WTC11 (cell line): ENCODE results near the gene PTPN3. TPM values are rescaled to one million over a fixed set of nuclear protein-coding genes. Genes with fewer than 3 reads are reported as not detected.

Source experiments
- ATAC-seq: fragments of 200-7000 bp; cut with Tn5 transposase; 2 replicates; pipeline ENCODE4 v1.10.0; 2021; ENCODE audit warnings: mild to moderate bottlenecking, moderate library complexity
- CTCF ChIA-PET: fragments of 300-600 bp; sonication (Branson Sonifier 250); formaldehyde crosslinking; loops from one replicate; lab custom pipeline; 2021; ENCODE audit warnings: antibody characterized with exemption; lab: Charles Lee
- POLR2A ChIA-PET: fragments of 350-600 bp; sonication (Branson Sonifier 250); formaldehyde crosslinking; loops from one replicate; lab custom pipeline; 2021; ENCODE audit warnings: antibody characterized with exemption; lab: Charles Lee
- DNase-seq: peaks from one replicate; pipeline ENCODE4 v3.0.0; 2021; ENCODE audit warnings: low spot score
- H3K27ac Mint-ChIP-seq: 2 replicates; pipeline ENCODE4 v1.8.0; 2021; ENCODE audit warnings: mixed read lengths
- H3K27me3 Mint-ChIP-seq: 2 replicates; pipeline ENCODE4 v1.8.0; 2021; ENCODE audit warnings: low read depth, mild to moderate bottlenecking, moderate library complexity, mixed read lengths
- H3K36me3 Mint-ChIP-seq: 2 replicates; pipeline ENCODE4 v1.8.0; 2021; ENCODE audit warnings: mixed read lengths
- H3K4me1 Mint-ChIP-seq: 2 replicates; pipeline ENCODE4 v1.8.0; 2022; ENCODE audit warnings: mixed read lengths
- H3K4me3 Mint-ChIP-seq: 2 replicates; pipeline ENCODE4 v1.8.0; 2021; ENCODE audit warnings: mild to moderate bottlenecking, moderate library complexity, mixed read lengths
- H3K9me3 Mint-ChIP-seq: 2 replicates; pipeline ENCODE4 v1.8.0; 2021; ENCODE audit warnings: mixed read lengths
- ATF1 ChIP-seq: sonication (generic); formaldehyde crosslinking; IDR thresholded peaks from 2 replicates; pipeline ENCODE4 v1.8.1; 2023; ENCODE audit warnings: mild to moderate bottlenecking, moderate library complexity, missing genetic modification reagents
- ATF2 ChIP-seq: sonication (generic); formaldehyde crosslinking; IDR thresholded peaks from 2 replicates; pipeline ENCODE4 v1.8.1; 2022; ENCODE audit warnings: low read depth, missing genetic modification reagents, borderline replicate concordance
- CREM ChIP-seq: sonication (generic); formaldehyde crosslinking; IDR thresholded peaks from 2 replicates; pipeline ENCODE4 v1.8.1; 2022; ENCODE audit warnings: mild to moderate bottlenecking, missing genetic modification reagents, moderate library complexity
- ELF4 ChIP-seq: sonication (generic); formaldehyde crosslinking; IDR thresholded peaks from 2 replicates; pipeline ENCODE4 v1.8.1; 2022; ENCODE audit warnings: low read depth, mild to moderate bottlenecking, moderate library complexity, missing genetic modification reagents
- FOXP1 ChIP-seq: sonication (generic); formaldehyde crosslinking; IDR thresholded peaks from 2 replicates; pipeline ENCODE4 v1.8.0; 2022; ENCODE audit warnings: missing genetic modification reagents, mild to moderate bottlenecking, moderate library complexity, borderline replicate concordance
- GRHL2 ChIP-seq: fragments of 250-450 bp; sonication (Bioruptor Pico); IDR thresholded peaks from 2 replicates; pipeline ENCODE4 v1.8.0; 2022; ENCODE audit warnings: mild to moderate bottlenecking, moderate library complexity; ENCODE audit not compliant: insufficient replicate concordance, severe bottlenecking
- HMGA2 ChIP-seq: fragments of 250-450 bp; sonication (Bioruptor Pico); IDR thresholded peaks from 2 replicates; pipeline ENCODE4 v1.4.0; 2021; ENCODE audit warnings: mild to moderate bottlenecking, moderate library complexity
- JAZF1 ChIP-seq: fragments of 250-450 bp; sonication (Bioruptor Pico); IDR thresholded peaks from 2 replicates; pipeline ENCODE4 v1.9.0; 2021; ENCODE audit warnings: moderate library complexity, mild to moderate bottlenecking, inconsistent platforms
- MYBL2 ChIP-seq: sonication (generic); formaldehyde crosslinking; IDR thresholded peaks from 2 replicates; pipeline ENCODE4 v1.8.1; 2023; ENCODE audit warnings: mild to moderate bottlenecking, moderate library complexity, missing genetic modification reagents
- NR3C1 ChIP-seq: sonication (generic); formaldehyde crosslinking; conservative IDR thresholded peaks from 2 replicates; pipeline ENCODE4 v1.8.1; 2023; ENCODE audit warnings: low read depth, mild to moderate bottlenecking, missing genetic modification reagents
- OVOL2 ChIP-seq: fragments of 250-450 bp; sonication (Bioruptor Pico); IDR thresholded peaks from 2 replicates; pipeline ENCODE4 v1.9.0; 2021; ENCODE audit warnings: mild to moderate bottlenecking, borderline replicate concordance
- RORB ChIP-seq: fragments of 250-450 bp; sonication (Bioruptor Pico); IDR thresholded peaks from 2 replicates; pipeline ENCODE4 v1.9.0; 2021; ENCODE audit warnings: mild to moderate bottlenecking
- SP1 ChIP-seq: sonication (generic); formaldehyde crosslinking; conservative IDR thresholded peaks from 2 replicates; pipeline ENCODE4 v1.8.1; 2022; ENCODE audit warnings: missing genetic modification reagents
- TCF7 ChIP-seq: sonication (generic); formaldehyde crosslinking; IDR thresholded peaks from 2 replicates; pipeline ENCODE4 v1.8.0; 2022; ENCODE audit warnings: mild to moderate bottlenecking, low read depth, missing genetic modification reagents, moderate library complexity
- TEAD4 ChIP-seq: sonication (generic); formaldehyde crosslinking; IDR thresholded peaks from 2 replicates; pipeline ENCODE4 v1.8.0; 2022; ENCODE audit warnings: mild to moderate bottlenecking, missing genetic modification reagents
- TP53 ChIP-seq: sonication (generic); formaldehyde crosslinking; IDR thresholded peaks from 2 replicates; pipeline ENCODE4 v1.8.1; 2023; ENCODE audit warnings: mild to moderate bottlenecking, missing genetic modification reagents
- USF1 ChIP-seq: sonication (generic); formaldehyde crosslinking; IDR thresholded peaks from 2 replicates; pipeline ENCODE4 v1.8.0; 2022; ENCODE audit warnings: mild to moderate bottlenecking, missing genetic modification reagents
- ZBTB21 ChIP-seq: sonication (generic); formaldehyde crosslinking; IDR thresholded peaks from 2 replicates; pipeline ENCODE4 v1.8.1; 2023; ENCODE audit warnings: mild to moderate bottlenecking, missing genetic modification reagents, borderline replicate concordance
- ZNF138 ChIP-seq: sonication (generic); formaldehyde crosslinking; conservative IDR thresholded peaks from 2 replicates; pipeline ENCODE4 v1.8.1; 2022; ENCODE audit warnings: mild to moderate bottlenecking, moderate library complexity, missing genetic modification reagents
- ZNF423 ChIP-seq: fragments of 250-450 bp; sonication (Bioruptor Pico); IDR thresholded peaks from 2 replicates; pipeline ENCODE4 v2.1.2; 2022; ENCODE audit warnings: mild to moderate bottlenecking, moderate library complexity
- total RNA-seq: library from RNA; stranded (reverse); gene quantifications from 3 replicates; pipeline ENCODE4 v1.2.3, GENCODE V29; 2021
- TF ChIP-seq, protein P1 (sequence below): sonication (generic); formaldehyde crosslinking; IDR thresholded peaks from 2 replicates; pipeline ENCODE4 v1.8.1; 2023; ENCODE audit warnings: mild to moderate bottlenecking, missing genetic modification reagents, borderline replicate concordance
- TF ChIP-seq, protein P2 (sequence below): fragments of 200-600 bp; IDR thresholded peaks from 2 replicates; pipeline ENCODE4 v1.8.0; 2022; ENCODE audit warnings: antibody characterized with exemption
- TF ChIP-seq, protein P3 (sequence below): sonication (generic); formaldehyde crosslinking; IDR thresholded peaks from 2 replicates; pipeline ENCODE4 v1.8.1; 2023; ENCODE audit warnings: mild to moderate bottlenecking, missing genetic modification reagents, moderate library complexity
- TF ChIP-seq, protein P4 (sequence below): sonication (generic); formaldehyde crosslinking; IDR thresholded peaks from 2 replicates; pipeline ENCODE4 v1.8.1; 2022; ENCODE audit warnings: low read depth, mild to moderate bottlenecking, moderate library complexity, missing genetic modification reagents, borderline replicate concordance

PTPN3 gene
- total RNA-seq, 1 experiment from 2014 or later = 1.7 TPM

DNA sequence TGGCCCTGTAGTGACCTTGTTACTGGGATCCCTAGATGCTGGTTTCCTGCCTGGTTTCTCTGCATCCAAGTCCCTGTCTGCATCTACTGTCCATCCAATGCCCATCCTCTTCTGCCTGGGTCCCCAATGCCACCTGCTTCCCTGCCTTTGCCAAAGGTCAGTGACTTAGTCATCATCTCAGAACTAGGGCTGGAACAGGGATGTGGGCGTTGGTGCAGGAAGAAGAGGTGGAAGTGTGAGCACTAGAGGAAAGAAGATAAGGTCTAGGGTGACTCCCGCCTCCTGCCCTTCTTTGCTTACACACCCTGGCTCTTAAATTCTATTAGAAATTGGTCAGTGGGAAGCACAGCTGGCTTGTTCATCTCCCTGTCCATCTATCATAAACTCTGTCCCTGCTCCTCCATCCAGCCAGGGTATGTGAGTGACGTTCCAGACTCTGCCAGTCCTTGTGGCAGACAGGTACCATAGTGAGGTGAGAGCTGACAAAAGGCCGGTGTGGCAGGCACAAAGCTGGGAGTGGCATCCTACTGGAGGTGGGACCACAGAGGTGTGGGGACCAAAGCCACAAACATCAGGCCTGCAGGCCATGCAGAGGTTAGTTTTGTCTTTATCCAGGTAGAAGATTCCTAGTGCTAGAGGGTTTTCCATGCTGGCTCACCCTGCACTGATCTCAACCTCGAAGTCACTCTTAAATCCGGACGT, 9.2 kb downstream of the PTPN3 start (continued):
- TF ChIP-seq, protein P1, sequence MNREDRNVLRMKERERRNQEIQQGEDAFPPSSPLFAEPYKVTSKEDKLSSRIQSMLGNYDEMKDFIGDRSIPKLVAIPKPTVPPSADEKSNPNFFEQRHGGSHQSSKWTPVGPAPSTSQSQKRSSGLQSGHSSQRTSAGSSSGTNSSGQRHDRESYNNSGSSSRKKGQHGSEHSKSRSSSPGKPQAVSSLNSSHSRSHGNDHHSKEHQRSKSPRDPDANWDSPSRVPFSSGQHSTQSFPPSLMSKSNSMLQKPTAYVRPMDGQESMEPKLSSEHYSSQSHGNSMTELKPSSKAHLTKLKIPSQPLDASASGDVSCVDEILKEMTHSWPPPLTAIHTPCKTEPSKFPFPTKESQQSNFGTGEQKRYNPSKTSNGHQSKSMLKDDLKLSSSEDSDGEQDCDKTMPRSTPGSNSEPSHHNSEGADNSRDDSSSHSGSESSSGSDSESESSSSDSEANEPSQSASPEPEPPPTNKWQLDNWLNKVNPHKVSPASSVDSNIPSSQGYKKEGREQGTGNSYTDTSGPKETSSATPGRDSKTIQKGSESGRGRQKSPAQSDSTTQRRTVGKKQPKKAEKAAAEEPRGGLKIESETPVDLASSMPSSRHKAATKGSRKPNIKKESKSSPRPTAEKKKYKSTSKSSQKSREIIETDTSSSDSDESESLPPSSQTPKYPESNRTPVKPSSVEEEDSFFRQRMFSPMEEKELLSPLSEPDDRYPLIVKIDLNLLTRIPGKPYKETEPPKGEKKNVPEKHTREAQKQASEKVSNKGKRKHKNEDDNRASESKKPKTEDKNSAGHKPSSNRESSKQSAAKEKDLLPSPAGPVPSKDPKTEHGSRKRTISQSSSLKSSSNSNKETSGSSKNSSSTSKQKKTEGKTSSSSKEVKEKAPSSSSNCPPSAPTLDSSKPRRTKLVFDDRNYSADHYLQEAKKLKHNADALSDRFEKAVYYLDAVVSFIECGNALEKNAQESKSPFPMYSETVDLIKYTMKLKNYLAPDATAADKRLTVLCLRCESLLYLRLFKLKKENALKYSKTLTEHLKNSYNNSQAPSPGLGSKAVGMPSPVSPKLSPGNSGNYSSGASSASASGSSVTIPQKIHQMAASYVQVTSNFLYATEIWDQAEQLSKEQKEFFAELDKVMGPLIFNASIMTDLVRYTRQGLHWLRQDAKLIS (CRISPR knock-in tag) = no peak
- no peak for TF ChIP-seq USF1 (CRISPR knock-in tag)
- TF ChIP-seq NR3C1 (CRISPR knock-in tag) = no peak
- TF ChIP-seq ATF2 (CRISPR knock-in tag) = no peak
- TF ChIP-seq, protein P2, sequence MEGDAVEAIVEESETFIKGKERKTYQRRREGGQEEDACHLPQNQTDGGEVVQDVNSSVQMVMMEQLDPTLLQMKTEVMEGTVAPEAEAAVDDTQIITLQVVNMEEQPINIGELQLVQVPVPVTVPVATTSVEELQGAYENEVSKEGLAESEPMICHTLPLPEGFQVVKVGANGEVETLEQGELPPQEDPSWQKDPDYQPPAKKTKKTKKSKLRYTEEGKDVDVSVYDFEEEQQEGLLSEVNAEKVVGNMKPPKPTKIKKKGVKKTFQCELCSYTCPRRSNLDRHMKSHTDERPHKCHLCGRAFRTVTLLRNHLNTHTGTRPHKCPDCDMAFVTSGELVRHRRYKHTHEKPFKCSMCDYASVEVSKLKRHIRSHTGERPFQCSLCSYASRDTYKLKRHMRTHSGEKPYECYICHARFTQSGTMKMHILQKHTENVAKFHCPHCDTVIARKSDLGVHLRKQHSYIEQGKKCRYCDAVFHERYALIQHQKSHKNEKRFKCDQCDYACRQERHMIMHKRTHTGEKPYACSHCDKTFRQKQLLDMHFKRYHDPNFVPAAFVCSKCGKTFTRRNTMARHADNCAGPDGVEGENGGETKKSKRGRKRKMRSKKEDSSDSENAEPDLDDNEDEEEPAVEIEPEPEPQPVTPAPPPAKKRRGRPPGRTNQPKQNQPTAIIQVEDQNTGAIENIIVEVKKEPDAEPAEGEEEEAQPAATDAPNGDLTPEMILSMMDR = no peak
- TF ChIP-seq CREM (CRISPR knock-in tag) = no peak
- TF ChIP-seq ZBTB21 (CRISPR knock-in tag) = no peak
- TF ChIP-seq, protein P3, sequence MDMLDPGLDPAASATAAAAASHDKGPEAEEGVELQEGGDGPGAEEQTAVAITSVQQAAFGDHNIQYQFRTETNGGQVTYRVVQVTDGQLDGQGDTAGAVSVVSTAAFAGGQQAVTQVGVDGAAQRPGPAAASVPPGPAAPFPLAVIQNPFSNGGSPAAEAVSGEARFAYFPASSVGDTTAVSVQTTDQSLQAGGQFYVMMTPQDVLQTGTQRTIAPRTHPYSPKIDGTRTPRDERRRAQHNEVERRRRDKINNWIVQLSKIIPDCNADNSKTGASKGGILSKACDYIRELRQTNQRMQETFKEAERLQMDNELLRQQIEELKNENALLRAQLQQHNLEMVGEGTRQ (CRISPR knock-in tag) = no peak
- no peak for TF ChIP-seq SP1 (CRISPR knock-in tag)
- no peak for TF ChIP-seq HMGA2 (CRISPR knock-in tag)
- no peak for TF ChIP-seq TCF7 (CRISPR knock-in tag)
- TF ChIP-seq JAZF1 (CRISPR knock-in tag) = no peak
- TF ChIP-seq, protein P4, sequence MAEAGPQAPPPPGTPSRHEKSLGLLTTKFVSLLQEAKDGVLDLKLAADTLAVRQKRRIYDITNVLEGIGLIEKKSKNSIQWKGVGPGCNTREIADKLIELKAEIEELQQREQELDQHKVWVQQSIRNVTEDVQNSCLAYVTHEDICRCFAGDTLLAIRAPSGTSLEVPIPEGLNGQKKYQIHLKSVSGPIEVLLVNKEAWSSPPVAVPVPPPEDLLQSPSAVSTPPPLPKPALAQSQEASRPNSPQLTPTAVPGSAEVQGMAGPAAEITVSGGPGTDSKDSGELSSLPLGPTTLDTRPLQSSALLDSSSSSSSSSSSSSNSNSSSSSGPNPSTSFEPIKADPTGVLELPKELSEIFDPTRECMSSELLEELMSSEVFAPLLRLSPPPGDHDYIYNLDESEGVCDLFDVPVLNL (CRISPR knock-in tag) = no peak

DNA sequence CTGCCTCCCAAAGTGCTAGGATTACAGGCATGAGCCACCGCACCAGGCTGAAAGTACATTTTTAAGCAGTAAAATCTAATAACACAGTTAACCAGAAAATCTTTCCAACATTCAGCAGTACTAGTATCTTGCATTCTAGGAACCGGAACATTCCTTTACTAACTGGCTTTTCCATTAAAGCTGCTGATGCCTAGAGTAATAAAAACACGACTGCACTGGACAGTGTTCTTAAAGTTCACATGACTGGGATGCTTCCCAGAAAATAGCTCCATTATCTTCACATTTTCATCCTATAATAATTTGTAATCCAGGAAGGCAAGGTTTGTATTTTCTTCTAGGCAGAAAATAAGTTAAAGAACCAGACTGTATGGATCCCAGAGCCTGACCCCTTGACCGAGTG, 9.8 kb downstream of the PTPN3 start:
- ATAC-seq = no peak
- no peak for DNase-seq
- CTCF ChIA-PET = no interaction called here
- TF ChIP-seq MYBL2 (CRISPR knock-in tag) = no peak
- no peak for TF ChIP-seq GRHL2 (CRISPR knock-in tag)
- no peak for TF ChIP-seq TP53 (CRISPR knock-in tag)
- TF ChIP-seq TEAD4 = no peak
- no peak for TF ChIP-seq ZNF423 (CRISPR knock-in tag)
- no peak for TF ChIP-seq RORB (CRISPR knock-in tag)
- TF ChIP-seq FOXP1 (CRISPR knock-in tag) = no peak
- TF ChIP-seq ELF4 = no peak
- TF ChIP-seq ZNF138 (CRISPR knock-in tag) = no peak
- no peak for TF ChIP-seq OVOL2 (CRISPR knock-in tag)
- TF ChIP-seq ATF1 (CRISPR knock-in tag) = no peak
- Mint-ChIP-seq H3K9me3 (no peaks in the 10 kb centered on the region), H3K4me1 (peaks cover under 1% of the 10 kb centered on the region; the same call in 1 of the 2 replicates), H3K36me3 (no peaks in the 10 kb centered on the region), H3K4me3 (no peak overlapping the region), H3K27ac (no peak overlapping the region), H3K27me3 (no peaks in the 10 kb centered on the region; the same call in 1 of the 2 replicates)
- POLR2A ChIA-PET = no interaction called here
